ENCODE measurements around the gene RBL2. TPM values are rescaled to one million over a fixed set of nuclear protein-coding genes. Genes with fewer than 3 reads are reported as not detected.

Gene RBL2
- total RNA-seq, 2 donors from 2014 or later: 109 to 117 TPM

GRCh38 chr16:53502331-53503269 lies 68.3 kb downstream of the RBL2 start, which contains the start of gene AKTIP:
TSS of gene AKTIP (minus strand) at chr16:53503209. CDS start at chr16:53500259, 2,950 bp downstream.
- Histone ChIP-seq H3K27ac (peak within 1 kb of the TSS; percentile 96 to 98), H3K4me3 (peak within 1 kb of the TSS; percentile 84 to 89), H3K36me3 (no peaks in the 10 kb centered on the region), H3K9me3 (no peaks in the 10 kb centered on the region), H3K4me1 (replicated peaks) (peaks cover 14% of the 10 kb centered on the region), H3K27me3 (replicated peaks; ENCODE audit: insufficient read depth) (no peaks in the 10 kb centered on the region)
- no peak for TF ChIP-seq CTCF (IDR thresholded peaks at IDR 0.05)
- TF ChIP-seq POLR2A (IDR thresholded peaks at IDR 0.05): peak; percentile 45
- WGBS: under 1% methylated on average over 75 of the region's 76 CpGs
- DNase-seq (ENCODE audit: low spot score): peak; percentile 76
- intact Hi-C loops (cut with DNase I): loop anchor here (5.0 kb wide), 2 partner anchors 65 to 370 kb away; no protein-coding TSS in a partner anchor

GRCh38 chr16:53503270-53503923 lies 69.1 kb downstream of the RBL2 start:
- Histone ChIP-seq H3K27me3 (replicated peaks; ENCODE audit: insufficient read depth) (no peaks in the 10 kb centered on the region), H3K9me3 (no peaks in the 10 kb centered on the region), H3K4me3 (peak overlapping the region; percentile 84 to 89), H3K36me3 (no peaks in the 10 kb centered on the region), H3K27ac (peak overlapping the region; percentile 96 to 98), H3K4me1 (replicated peaks) (peaks cover 14% of the 10 kb centered on the region)
- intact Hi-C loops (cut with DNase I): loop anchor here (5.0 kb wide), 2 partner anchors 66 to 371 kb away; no protein-coding TSS in a partner anchor
- WGBS: under 1% methylated on average over 33 of the region's 46 CpGs
- peak; percentile 100 for DNase-seq (ENCODE audit: low spot score)
- TF ChIP-seq POLR2A (IDR thresholded peaks at IDR 0.05) (peak; percentile 96), POLR2AphosphoS5 (IDR thresholded peaks at IDR 0.05) (peak; percentile 98), CTCF (IDR thresholded peaks at IDR 0.05) (peak in 2 of 4 experiments; percentile 4 to 17)

- DNase-seq (ENCODE audit: low spot score): peak; percentile 33
- intact Hi-C loops (cut with DNase I): loop anchor here (5.0 kb wide), 2 partner anchors 67 to 372 kb away; no protein-coding TSS in a partner anchor
- H3K9me3 ChIP-seq: no peaks in the 10 kb centered on the region
- WGBS: 10% methylated on average over 15 of the region's 15 CpGs
- TF ChIP-seq POLR2A (IDR thresholded peaks at IDR 0.05) (no peak), POLR2AphosphoS5 (IDR thresholded peaks at IDR 0.05) (no peak), CTCF (IDR thresholded peaks at IDR 0.05) (no peak)
- H3K36me3 ChIP-seq: no peaks in the 10 kb centered on the region
- H3K27me3 ChIP-seq (replicated peaks; ENCODE audit: insufficient read depth): no peaks in the 10 kb centered on the region
- peaks cover 14% of the 10 kb centered on the region for H3K4me1 ChIP-seq (replicated peaks)
- H3K4me3 ChIP-seq: peak overlapping the region; percentile 47 to 56
- H3K27ac ChIP-seq: peak overlapping the region; percentile 96 to 98
Measured at GRCh38 chr16:53503991-53504663, 69.9 kb downstream of the RBL2 start.

GRCh38 chr16:53504665-53505064 lies 70.4 kb downstream of the RBL2 start:
- H3K4me1 ChIP-seq (replicated peaks): peaks cover 14% of the 10 kb centered on the region
- intact Hi-C loops (cut with DNase I): loop anchor here (5.0 kb wide), 2 partner anchors 67 to 372 kb away; no protein-coding TSS in a partner anchor
- WGBS: 80% methylated on average over 7 of the region's 7 CpGs

More at GRCh38 chr16:53504665-53505064, 70.4 kb downstream of the RBL2 start:
- DNase-seq (ENCODE audit: low spot score): no peak
- Histone ChIP-seq H3K4me3 (no peak overlapping the region), H3K9me3 (no peaks in the 10 kb centered on the region), H3K27ac (peak overlapping the region; percentile 96 to 98), H3K36me3 (no peaks in the 10 kb centered on the region), H3K27me3 (replicated peaks; ENCODE audit: insufficient read depth) (no peaks in the 10 kb centered on the region)
- TF ChIP-seq CTCF (IDR thresholded peaks at IDR 0.05) (no peak), POLR2AphosphoS5 (IDR thresholded peaks at IDR 0.05) (no peak), POLR2A (IDR thresholded peaks at IDR 0.05) (no peak)
